ENCODE measurements around the gene SMAD3. TPM values are rescaled to one million over a fixed set of nuclear protein-coding genes. Genes with fewer than 3 reads are reported as not detected.

The SMAD3 gene
- total RNA-seq, 4 donors from 2014 or later: 25.9 to 69.4 (median 35.2) TPM

- intact Hi-C loops (cut with DNase I; ENCODE audit: low total_unique reads): loop anchor here (10.0 kb wide), 1 partner anchor 1046 kb away; no protein-coding TSS in a partner anchor
- no peak overlapping the region for H3K4me3 ChIP-seq (ENCODE audit: low read depth, poor library complexity, severe bottlenecking)
- DNase-seq (ENCODE audit: low spot score in 2 of 2): no peak
- no peak for TF ChIP-seq CTCF (IDR thresholded peaks at IDR 0.05)
- no peak for TF ChIP-seq POLR2A (IDR thresholded peaks at IDR 0.05)
- 82% methylated on average over 7 of the region's 7 CpGs for WGBS, 2 donors
These were observed 35.6 kb downstream of the SMAD3 start for GRCh38 chr15:67100801-67101581.

- intact Hi-C loops (cut with DNase I; ENCODE audit: low total_unique reads): loop anchor here (10.0 kb wide), 1 partner anchor 1047 kb away; no protein-coding TSS in a partner anchor
- H3K4me3 ChIP-seq (ENCODE audit: low read depth, poor library complexity, severe bottlenecking): no peak overlapping the region
- no peak for DNase-seq (ENCODE audit: low spot score in 2 of 2)
- TF ChIP-seq POLR2A (IDR thresholded peaks at IDR 0.05): no peak
- no peak for TF ChIP-seq CTCF (IDR thresholded peaks at IDR 0.05)
- 49 to 51% methylated on average over 8 of the region's 8 CpGs for WGBS, 2 donors
These were observed 36.7 kb downstream of the SMAD3 start for GRCh38 chr15:67101911-67102598.

GRCh38 chr15:67102599-67102929 is 37.2 kb downstream of the SMAD3 start:
- no peak overlapping the region for H3K4me3 ChIP-seq (ENCODE audit: low read depth, poor library complexity, severe bottlenecking)
- TF ChIP-seq POLR2A (IDR thresholded peaks at IDR 0.05) (no peak), CTCF (IDR thresholded peaks at IDR 0.05) (no peak)
- intact Hi-C loops (cut with DNase I; ENCODE audit: low total_unique reads): loop anchor here (10.0 kb wide), 1 partner anchor 1048 kb away; no protein-coding TSS in a partner anchor
- DNase-seq (ENCODE audit: low spot score in 2 of 2): no peak
- WGBS, 2 donors: 95 to 96% methylated on average over 4 of the region's 4 CpGs

GRCh38 chr15:67103021-67103420 is 37.6 kb downstream of the SMAD3 start:
- no peak overlapping the region for H3K4me3 ChIP-seq (ENCODE audit: low read depth, poor library complexity, severe bottlenecking)
- WGBS, 2 donors: 93 to 95% methylated on average over 4 of the region's 4 CpGs
- no peak for DNase-seq (ENCODE audit: low spot score in 2 of 2)
- TF ChIP-seq CTCF (IDR thresholded peaks at IDR 0.05): no peak
- no peak for TF ChIP-seq POLR2A (IDR thresholded peaks at IDR 0.05)
- intact Hi-C loops (cut with DNase I; ENCODE audit: low total_unique reads): loop anchor here (10.0 kb wide), 1 partner anchor 1048 kb away; no protein-coding TSS in a partner anchor

- intact Hi-C loops (cut with DNase I; ENCODE audit: low total_unique reads): loop anchor here (10.0 kb wide), 1 partner anchor 1049 kb away; no protein-coding TSS in a partner anchor
These were observed 38.0 kb downstream of the SMAD3 start for GRCh38 chr15:67103432-67103831.

More at GRCh38 chr15:67103432-67103831, 38.0 kb downstream of the SMAD3 start:
- no peak for DNase-seq (ENCODE audit: low spot score in 2 of 2)
- TF ChIP-seq CTCF (IDR thresholded peaks at IDR 0.05): no peak
- no peak for TF ChIP-seq POLR2A (IDR thresholded peaks at IDR 0.05)
- WGBS, 2 donors: 73 to 79% methylated on average over 6 of the region's 6 CpGs
- no peak overlapping the region for H3K4me3 ChIP-seq (ENCODE audit: low read depth, poor library complexity, severe bottlenecking)
